HG03045 (cell line): ENCODE measurements around the gene SLC45A1.

ENCODE experiments used
- ATAC-seq: cut with Tn5 transposase; IDR thresholded peaks from one replicate; pipeline ENCODE4 v1.9.1; 2021; ENCODE audit warnings: mild to moderate bottlenecking, moderate library complexity; ENCODE audit not compliant: unreplicated experiment

SLC45A1 gene

GRCh38 chr1:8382608-8383505, 64.9 kb downstream of the SLC45A1 start:
- no peak for ATAC-seq

- ATAC-seq: no peak
Observed at GRCh38 chr1:8384088-8384487, 66.2 kb downstream of the SLC45A1 start.

GRCh38 chr1:8384577-8384976, 66.7 kb downstream of the SLC45A1 start:
- ATAC-seq: no peak

- ATAC-seq: no peak
Observed at GRCh38 chr1:8386247-8386646, 68.3 kb downstream of the SLC45A1 start.

GRCh38 chr1:8388732-8389562, 71.0 kb downstream of the SLC45A1 start:
- no peak for ATAC-seq

- no peak for ATAC-seq
Observed at GRCh38 chr1:8389958-8390535, 72.1 kb downstream of the SLC45A1 start.

GRCh38 chr1:8390707-8391106, 72.8 kb downstream of the SLC45A1 start:
- no peak for ATAC-seq

GRCh38 chr1:8392522-8392921, 74.6 kb downstream of the SLC45A1 start:
- ATAC-seq: no peak
